DOHH2 (cell line): Measurements from ENCODE around the gene DLG1.

Source experiments
- H3F3A ChIP-seq: fragments of 200-600 bp; sonication (generic), shearing (Covaris generic); 2 replicates; pipeline ENCODE4 v1.6.0; 2016; ENCODE audit warnings: antibody characterized with exemption, mild to moderate bottlenecking; ENCODE audit not compliant: control insufficient read depth, insufficient read depth
- H3K27ac ChIP-seq: fragments of 200-600 bp; sonication (generic); 2 replicates; pipeline ENCODE4 v1.5.1; 2014; ENCODE audit warnings: low read depth, mild to moderate bottlenecking, low read length, moderate library complexity
- H3K27me3 ChIP-seq: fragments of 200-600 bp; sonication (generic); 2 replicates; pipeline ENCODE4 v1.6.1; 2014; ENCODE audit warnings: mild to moderate bottlenecking, low read length, mixed read lengths; ENCODE audit not compliant: control insufficient read depth
- H3K36me3 ChIP-seq: fragments of 200-600 bp; sonication (generic); 2 replicates; pipeline ENCODE4 v1.6.1; 2014; ENCODE audit warnings: mild to moderate bottlenecking, low read length, moderate library complexity, mixed read lengths; ENCODE audit not compliant: control insufficient read depth
- H3K4me1 ChIP-seq: fragments of 200-600 bp; sonication (generic); 2 replicates; pipeline ENCODE4 v1.6.1; 2014; ENCODE audit warnings: mild to moderate bottlenecking, low read length, mixed read lengths; ENCODE audit not compliant: control insufficient read depth
- H3K4me2 ChIP-seq: fragments of 200-600 bp; sonication (generic); 2 replicates; pipeline ENCODE4 v1.6.0; 2014; ENCODE audit warnings: mild to moderate bottlenecking, low read length, moderate library complexity
- H3K4me3 ChIP-seq: fragments of 200-600 bp; sonication (generic); 2 replicates; pipeline ENCODE4 v1.5.1; 2014; ENCODE audit warnings: mild to moderate bottlenecking, low read length, mixed read lengths
- H3K79me2 ChIP-seq: fragments of 200-600 bp; sonication (generic); 2 replicates; pipeline ENCODE4 v1.6.1; 2014; ENCODE audit warnings: mild to moderate bottlenecking, low read length, mixed read lengths; ENCODE audit not compliant: control insufficient read depth
- H3K9me2 ChIP-seq: fragments of 200-600 bp; sonication (generic); replicated peaks from 2 replicates; pipeline ENCODE4 v1.6.1; 2014; ENCODE audit warnings: mild to moderate bottlenecking, low read length, mixed read lengths; ENCODE audit not compliant: control insufficient read depth
- H3K9me3 ChIP-seq: fragments of 200-600 bp; sonication (generic); 2 replicates; pipeline ENCODE4 v1.6.1; 2014; ENCODE audit warnings: antibody characterized with exemption, low read length, mixed read lengths; ENCODE audit not compliant: control insufficient read depth, insufficient read depth
- H4K20me1 ChIP-seq: fragments of 200-600 bp; sonication (generic); 2 replicates; pipeline ENCODE4 v1.6.0; 2014; ENCODE audit warnings: low read depth, mild to moderate bottlenecking, antibody characterized with exemption, low read length, moderate library complexity; ENCODE audit not compliant: control insufficient read depth, insufficient read depth
- CTCF ChIP-seq: fragments of 200-600 bp; sonication (generic); IDR thresholded peaks from one replicate; pipeline ENCODE4 v1.5.1; 2014; ENCODE audit warnings: antibody characterized with exemption, mild to moderate bottlenecking, low read depth, low read length; ENCODE audit not compliant: poor library complexity, severe bottlenecking
- EZH2phosphoT487 ChIP-seq: fragments of 200-600 bp; sonication (generic); IDR thresholded peaks from 2 replicates; pipeline ENCODE4 v1.6.1; 2017; ENCODE audit warnings: borderline replicate concordance, mild to moderate bottlenecking, antibody characterized with exemption, low read length, moderate library complexity, mixed read lengths

Gene DLG1

DNA sequence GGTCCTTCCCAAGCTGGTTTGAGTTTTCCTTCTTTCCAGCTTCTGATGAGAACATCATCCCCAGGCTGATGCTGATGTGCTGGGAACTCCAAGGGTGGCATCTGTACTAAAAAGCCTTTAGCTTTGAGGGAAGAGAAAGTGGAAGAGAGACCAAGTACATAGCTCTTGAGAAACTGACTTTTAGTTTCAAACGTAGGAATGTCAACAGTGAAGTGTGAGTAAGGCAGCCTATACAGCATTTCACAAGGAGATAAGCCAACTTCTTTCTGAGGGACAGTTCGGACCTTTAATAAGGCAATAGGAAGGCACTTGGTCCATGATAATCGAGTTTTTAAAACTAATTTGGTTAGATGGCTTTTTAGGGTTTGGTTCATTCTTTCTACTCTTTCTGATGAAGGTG, 53.7 kb downstream of the DLG1 start:
- no peaks in the 10 kb centered on the region for H3K4me1 ChIP-seq
- no peaks in the 10 kb centered on the region for H3K9me2 ChIP-seq
- peaks cover 76% of the 10 kb centered on the region for H3K79me2 ChIP-seq
- H3K4me3 ChIP-seq, result no peak overlapping the region
- no peaks in the 10 kb centered on the region for H3F3A ChIP-seq
- H3K9me3 ChIP-seq, result peaks cover 40% of the 10 kb centered on the region
- H3K27me3 ChIP-seq, result no peaks in the 10 kb centered on the region
- H3K36me3 ChIP-seq, result peaks cover 49% of the 10 kb centered on the region
- no peak overlapping the region for H3K4me2 ChIP-seq
- no peak overlapping the region for H3K27ac ChIP-seq
- TF ChIP-seq EZH2phosphoT487, result no peak
- no peak for TF ChIP-seq CTCF
- H4K20me1 ChIP-seq, result no peaks in the 10 kb centered on the region

DNA sequence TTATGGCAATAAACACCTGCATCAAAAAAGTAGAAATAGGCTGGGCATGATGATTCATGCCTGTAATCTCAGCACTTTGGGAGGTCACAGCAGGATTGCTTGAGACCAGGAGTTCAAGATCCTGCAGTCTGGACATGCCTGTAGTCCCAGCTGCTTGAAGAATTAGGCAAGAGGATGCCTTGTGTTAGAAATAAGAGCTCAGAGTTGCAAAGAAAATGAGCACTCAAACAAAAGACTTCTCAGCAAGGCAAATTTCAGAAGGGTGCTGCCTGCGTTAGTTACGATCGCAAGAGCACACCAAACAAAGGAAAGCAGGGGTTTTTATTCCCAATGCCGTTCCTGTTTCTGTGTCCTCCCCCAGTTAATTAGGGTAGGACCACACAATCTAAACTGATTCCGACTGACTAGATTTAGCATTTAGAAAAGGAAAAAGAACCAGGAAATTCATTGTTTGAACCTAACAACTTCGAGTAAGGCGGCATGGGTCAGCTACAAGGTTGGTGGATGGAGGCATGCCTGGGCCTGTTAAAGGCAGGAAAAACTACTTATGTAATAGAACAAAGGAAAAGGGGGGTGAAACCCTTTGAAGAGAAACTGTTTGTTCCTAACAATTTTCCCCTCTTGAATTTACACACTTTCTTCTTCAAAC, 55.5 kb downstream of the DLG1 start:
- no peak for TF ChIP-seq EZH2phosphoT487
- no peak for TF ChIP-seq CTCF
- Histone ChIP-seq H3K9me3 (peaks cover 24% of the 10 kb centered on the region), H3K36me3 (peaks cover 37% of the 10 kb centered on the region), H3K4me2 (no peak overlapping the region), H3K27ac (no peak overlapping the region), H3K4me3 (no peak overlapping the region), H3K79me2 (peaks cover 76% of the 10 kb centered on the region), H4K20me1 (no peaks in the 10 kb centered on the region), H3K4me1 (no peaks in the 10 kb centered on the region), H3K9me2 (no peaks in the 10 kb centered on the region), H3F3A (no peaks in the 10 kb centered on the region), H3K27me3 (no peaks in the 10 kb centered on the region)

DNA sequence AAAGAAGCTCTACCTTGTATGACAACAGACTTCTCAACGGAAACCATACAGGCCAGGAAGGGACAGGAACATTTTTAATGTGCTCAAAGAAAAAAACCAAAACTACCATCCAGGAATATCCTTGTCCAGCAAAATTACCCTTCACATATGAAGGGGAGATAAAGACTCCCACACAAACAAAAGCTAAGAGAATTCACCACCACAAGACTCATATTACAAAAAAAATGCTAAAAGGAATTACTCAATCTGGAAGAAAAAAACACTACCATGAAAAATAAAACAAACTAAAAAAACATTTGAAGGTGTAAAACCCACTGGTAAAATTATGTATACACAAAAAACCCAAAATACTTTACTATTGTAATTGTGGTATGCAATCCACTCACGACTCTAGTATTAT, 57.2 kb downstream of the DLG1 start:
- Histone ChIP-seq H3K27ac (no peak overlapping the region), H3K4me1 (no peaks in the 10 kb centered on the region), H3K4me2 (no peak overlapping the region), H3K9me2 (no peaks in the 10 kb centered on the region), H3K79me2 (peaks cover 79% of the 10 kb centered on the region), H4K20me1 (no peaks in the 10 kb centered on the region), H3K4me3 (no peak overlapping the region), H3F3A (no peaks in the 10 kb centered on the region), H3K9me3 (peaks cover 21% of the 10 kb centered on the region; the same call in 1 of the 2 replicates), H3K36me3 (peaks cover 30% of the 10 kb centered on the region), H3K27me3 (no peaks in the 10 kb centered on the region)
- no peak for TF ChIP-seq CTCF
- TF ChIP-seq EZH2phosphoT487, result no peak
